PFSK-1 (cell line): ENCODE results near the gene FAM222A.
A peak's percentile ranks its signal among the peaks of the same experiment; 100 is the strongest.

Experiments
- FOXP2 ChIP-seq: optimal IDR thresholded peaks from 2 replicates; pipeline ENCODE3; 2011; ENCODE audit warnings: borderline replicate concordance, control low read depth, inconsistent platforms; ENCODE audit not compliant: insufficient read depth; ENCODE audit errors: extremely low read length, extremely low read depth
- POLR2AphosphoS5 ChIP-seq: IDR thresholded peaks from 2 replicates; pipeline ENCODE4 v1.6.1; 2012; ENCODE audit warnings: low read depth, mild to moderate bottlenecking, control low read depth, low read length, moderate library complexity
- SIN3A ChIP-seq: IDR thresholded peaks from 2 replicates; pipeline ENCODE4 v1.6.1; 2012; ENCODE audit warnings: mild to moderate bottlenecking, low read length, moderate library complexity, borderline replicate concordance; ENCODE audit not compliant: insufficient read depth
- TAF1 ChIP-seq: IDR thresholded peaks from 2 replicates; pipeline ENCODE4 v1.6.1; 2012; ENCODE audit warnings: low read length, control low read depth, borderline replicate concordance; ENCODE audit not compliant: insufficient read depth
- TF ChIP-seq, protein P1 (sequence below), 2 experiments: IDR thresholded peaks; 2 replicates each; pipeline versions ENCODE4 v1.6.1 to v1.8.0; 2011 to 2012; ENCODE audit warnings: low read depth in 2 of 2, low read length in 2 of 2, control low read depth in 1 of 2, inconsistent platforms in 1 of 2, mild to moderate bottlenecking in 1 of 2, moderate library complexity in 1 of 2; ENCODE audit not compliant: insufficient read depth in 1 of 2

FAM222A gene

GRCh38 chr12:109777544-109777943 lies 63.9 kb downstream of the FAM222A start:
- TF ChIP-seq FOXP2 = no peak
- TF ChIP-seq POLR2AphosphoS5 = 0 out of 2 replicates have a peak, but pooled peaks have one; percentile 14

GRCh38 chr12:109778684-109779083 lies 65.1 kb downstream of the FAM222A start:
- no peak for TF ChIP-seq POLR2AphosphoS5
- TF ChIP-seq SIN3A = no peak
- no peak for TF ChIP-seq FOXP2
- TF ChIP-seq TAF1 = no peak
- TF ChIP-seq, protein P1, sequence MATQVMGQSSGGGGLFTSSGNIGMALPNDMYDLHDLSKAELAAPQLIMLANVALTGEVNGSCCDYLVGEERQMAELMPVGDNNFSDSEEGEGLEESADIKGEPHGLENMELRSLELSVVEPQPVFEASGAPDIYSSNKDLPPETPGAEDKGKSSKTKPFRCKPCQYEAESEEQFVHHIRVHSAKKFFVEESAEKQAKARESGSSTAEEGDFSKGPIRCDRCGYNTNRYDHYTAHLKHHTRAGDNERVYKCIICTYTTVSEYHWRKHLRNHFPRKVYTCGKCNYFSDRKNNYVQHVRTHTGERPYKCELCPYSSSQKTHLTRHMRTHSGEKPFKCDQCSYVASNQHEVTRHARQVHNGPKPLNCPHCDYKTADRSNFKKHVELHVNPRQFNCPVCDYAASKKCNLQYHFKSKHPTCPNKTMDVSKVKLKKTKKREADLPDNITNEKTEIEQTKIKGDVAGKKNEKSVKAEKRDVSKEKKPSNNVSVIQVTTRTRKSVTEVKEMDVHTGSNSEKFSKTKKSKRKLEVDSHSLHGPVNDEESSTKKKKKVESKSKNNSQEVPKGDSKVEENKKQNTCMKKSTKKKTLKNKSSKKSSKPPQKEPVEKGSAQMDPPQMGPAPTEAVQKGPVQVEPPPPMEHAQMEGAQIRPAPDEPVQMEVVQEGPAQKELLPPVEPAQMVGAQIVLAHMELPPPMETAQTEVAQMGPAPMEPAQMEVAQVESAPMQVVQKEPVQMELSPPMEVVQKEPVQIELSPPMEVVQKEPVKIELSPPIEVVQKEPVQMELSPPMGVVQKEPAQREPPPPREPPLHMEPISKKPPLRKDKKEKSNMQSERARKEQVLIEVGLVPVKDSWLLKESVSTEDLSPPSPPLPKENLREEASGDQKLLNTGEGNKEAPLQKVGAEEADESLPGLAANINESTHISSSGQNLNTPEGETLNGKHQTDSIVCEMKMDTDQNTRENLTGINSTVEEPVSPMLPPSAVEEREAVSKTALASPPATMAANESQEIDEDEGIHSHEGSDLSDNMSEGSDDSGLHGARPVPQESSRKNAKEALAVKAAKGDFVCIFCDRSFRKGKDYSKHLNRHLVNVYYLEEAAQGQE (IDR thresholded peaks at IDR 0.05; ENCODE audit: insufficient read depth in 1 of 2, low read depth in 2 of 2, low read length in 2 of 2) = no peak

DNA sequence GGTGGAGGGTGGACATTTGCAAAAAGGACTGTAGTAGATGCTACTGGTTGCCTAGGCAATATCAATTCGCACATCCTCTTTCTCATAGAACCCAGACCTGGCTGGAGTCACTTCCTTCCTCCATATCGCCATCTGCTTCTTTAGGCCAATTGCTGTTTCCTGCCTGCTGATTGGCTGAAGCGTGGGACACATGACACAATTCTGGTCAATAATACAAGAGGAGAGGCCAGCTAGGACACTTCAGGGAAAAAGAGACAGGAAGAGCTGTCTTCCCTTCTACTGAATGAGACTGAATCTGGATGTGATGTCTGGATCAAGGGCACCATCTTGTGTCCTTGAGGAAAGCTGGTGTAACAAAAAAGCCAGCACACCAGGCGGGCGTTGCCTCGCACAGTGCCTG lies 65.8 kb downstream of the FAM222A start:
- TF ChIP-seq SIN3A = no peak

- TF ChIP-seq TAF1 = no peak
- TF ChIP-seq SIN3A = no peak
- TF ChIP-seq, protein P1 (IDR thresholded peaks at IDR 0.05; ENCODE audit: insufficient read depth in 1 of 2, low read depth in 2 of 2, low read length in 2 of 2) = no peak
Measured at GRCh38 chr12:109781668-109782325, 68.2 kb downstream of the FAM222A start.

DNA sequence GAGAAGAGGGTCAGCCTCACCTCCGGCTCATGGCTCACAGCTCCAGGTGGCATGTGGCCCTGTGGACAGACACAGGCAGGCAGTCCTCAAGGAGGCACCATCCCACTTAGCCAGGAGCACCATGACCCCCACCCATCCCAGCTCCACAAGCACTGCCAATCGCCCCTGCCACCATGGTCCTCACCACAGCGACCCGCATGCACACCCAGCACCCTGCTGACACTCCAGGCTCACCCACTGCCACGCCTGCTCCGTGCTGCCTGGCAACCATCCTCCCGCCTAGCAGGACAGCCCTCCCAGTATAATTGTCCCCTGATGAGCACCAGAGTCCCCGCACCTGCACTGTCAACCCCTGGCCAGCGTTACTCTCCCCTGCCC lies 68.7 kb downstream of the FAM222A start:
- TF ChIP-seq POLR2AphosphoS5 = no peak
- no peak for TF ChIP-seq SIN3A
- no peak for TF ChIP-seq TAF1
- no peak for TF ChIP-seq FOXP2
- TF ChIP-seq, protein P1 (IDR thresholded peaks at IDR 0.05; ENCODE audit: insufficient read depth in 1 of 2, low read depth in 2 of 2, low read length in 2 of 2) = no peak

DNA sequence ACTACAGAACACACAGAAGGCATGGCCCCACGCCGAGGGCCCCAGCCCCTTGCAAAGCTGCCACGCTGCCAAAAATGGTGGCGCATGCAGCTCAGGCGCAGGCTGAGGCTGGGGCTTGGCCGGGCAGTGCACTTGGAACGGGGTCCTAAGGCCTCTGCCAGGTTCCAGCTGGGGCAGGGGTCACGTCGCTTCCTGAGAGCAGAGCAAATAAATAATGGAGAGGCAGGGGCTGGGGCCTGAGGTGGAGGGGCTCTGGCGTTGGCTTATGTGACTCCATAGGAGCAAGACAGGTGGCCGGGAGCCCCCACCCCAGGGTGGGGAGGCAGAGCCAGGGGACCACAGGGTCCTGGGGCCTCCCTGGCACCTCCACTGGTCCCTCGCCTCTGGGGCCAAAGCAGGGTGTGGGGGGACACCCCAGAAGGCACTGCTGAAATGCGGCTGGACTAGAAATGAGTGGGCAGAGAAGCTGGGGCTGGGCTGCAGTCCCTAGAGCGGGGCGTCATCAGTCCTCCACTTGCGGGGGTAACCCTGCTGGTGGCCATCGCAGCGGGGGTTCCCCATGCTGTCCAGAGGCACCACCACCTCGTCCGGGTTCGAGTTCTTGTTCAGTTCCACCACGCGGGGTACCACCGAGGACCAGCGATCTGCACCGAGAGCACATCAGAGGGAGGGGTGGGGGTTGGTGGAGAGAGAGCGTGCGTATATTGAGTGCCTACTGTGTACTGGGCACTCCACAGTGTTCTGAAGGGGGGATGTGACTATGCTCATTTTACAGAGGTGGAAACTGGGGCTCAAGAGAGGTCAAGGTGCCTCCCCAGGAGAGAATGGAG lies 69.7 kb downstream of the FAM222A start:
- TF ChIP-seq POLR2AphosphoS5 = no peak
- TF ChIP-seq FOXP2 = no peak
- TF ChIP-seq, protein P1 (IDR thresholded peaks at IDR 0.05; ENCODE audit: insufficient read depth in 1 of 2, low read depth in 2 of 2, low read length in 2 of 2) = no peak
- TF ChIP-seq TAF1 = no peak
- TF ChIP-seq SIN3A = no peak
